GM12891 (cell line): ENCODE results near the gene ETNK2.

Source experiments
- DNase-seq: peaks from one replicate; pipeline ENCODE4 v3.0.0; 2011; ENCODE audit warnings: low spot score; ENCODE audit not compliant: insufficient read length
- FAIRE-seq: peaks from 2 replicates; lab custom pipeline; 2011; peaks lifted over from hg19 to GRCh38; lab: Jason Lieb, UNC
- PAX5 ChIP-seq: IDR thresholded peaks from 2 replicates; pipeline ENCODE4 v1.6.1; 2011; ENCODE audit warnings: low read length, moderate library complexity, mild to moderate bottlenecking; ENCODE audit not compliant: insufficient read depth, severe bottlenecking
- POLR2A ChIP-seq: IDR thresholded peaks from 2 replicates; pipeline ENCODE4 v1.6.1; 2011; ENCODE audit warnings: low read depth, low read length, control low read depth
- POLR2AphosphoS5 ChIP-seq: IDR thresholded peaks from 2 replicates; pipeline ENCODE4 v1.6.1; 2011; ENCODE audit warnings: low read depth, low read length, control low read depth
- POU2F2 ChIP-seq: IDR thresholded peaks from 2 replicates; pipeline ENCODE4 v1.6.1; 2011; ENCODE audit warnings: low read depth, mild to moderate bottlenecking, control low read depth, low read length, moderate library complexity
- SPI1 ChIP-seq: IDR thresholded peaks from 2 replicates; pipeline ENCODE4 v1.6.1; 2011; ENCODE audit warnings: low read depth, low read length, control low read depth
- TAF1 ChIP-seq: IDR thresholded peaks from 2 replicates; pipeline ENCODE4 v1.6.1; 2011; ENCODE audit warnings: low read depth, low read length, control low read depth

The ETNK2 gene

GRCh38 chr1:204178487-204179281 lies 26.8 kb upstream of the ETNK2 start:
- TF ChIP-seq POLR2A, result no peak
- no peak for TF ChIP-seq TAF1
- TF ChIP-seq PAX5, result no peak
- no peak for TF ChIP-seq SPI1
- no peak for TF ChIP-seq POLR2AphosphoS5
- TF ChIP-seq POU2F2, result no peak
- DNase-seq (no peak), FAIRE-seq (no peak)

DNA sequence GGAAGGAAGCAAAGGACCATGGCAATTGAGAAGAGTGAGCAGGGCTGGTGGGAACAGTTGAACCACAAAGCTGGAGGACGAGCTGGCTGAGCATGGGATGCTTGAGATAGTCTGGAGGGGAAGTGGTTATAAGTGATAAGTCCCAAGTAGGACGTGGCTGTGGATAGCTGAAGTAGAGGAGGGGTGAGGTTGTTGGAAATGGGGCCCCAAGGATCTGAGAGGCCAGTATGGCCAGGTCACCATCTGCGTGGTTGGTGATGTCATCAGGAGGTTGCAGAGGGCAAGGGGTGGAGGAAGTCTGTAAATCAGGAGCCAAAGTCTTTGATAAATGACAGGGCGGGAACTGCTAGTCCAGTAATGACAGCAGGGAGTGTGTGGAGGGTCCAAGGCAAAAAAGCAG lies 25.3 kb upstream of the ETNK2 start:
- FAIRE-seq (no peak), DNase-seq (no peak)
- TF ChIP-seq POLR2AphosphoS5 (no peak), PAX5 (no peak), POLR2A (no peak), SPI1 (no peak), POU2F2 (no peak), TAF1 (no peak)

- DNase-seq (no peak), FAIRE-seq (no peak)
- TF ChIP-seq POLR2A (no peak), POLR2AphosphoS5 (no peak), TAF1 (no peak), POU2F2 (no peak), SPI1 (no peak), PAX5 (no peak)
These were observed 24.2 kb upstream of the ETNK2 start for GRCh38 chr1:204176049-204176448.

GRCh38 chr1:204174958-204175357 lies 23.1 kb upstream of the ETNK2 start:
- FAIRE-seq (no peak), DNase-seq (no peak)
- TF ChIP-seq TAF1, result no peak
- TF ChIP-seq POU2F2, result no peak
- no peak for TF ChIP-seq SPI1
- TF ChIP-seq POLR2A, result no peak
- TF ChIP-seq POLR2AphosphoS5, result no peak
- no peak for TF ChIP-seq PAX5

- DNase-seq (no peak), FAIRE-seq (no peak)
- no peak for TF ChIP-seq TAF1
- no peak for TF ChIP-seq POLR2A
- TF ChIP-seq POLR2AphosphoS5, result no peak
- TF ChIP-seq SPI1, result no peak
- TF ChIP-seq PAX5, result no peak
- TF ChIP-seq POU2F2, result no peak
These were observed 20.7 kb upstream of the ETNK2 start for GRCh38 chr1:204172404-204173029.

GRCh38 chr1:204171751-204172178 lies 19.9 kb upstream of the ETNK2 start:
- no peak for DNase-seq
- FAIRE-seq, result no peak

GRCh38 chr1:204170494-204171155 lies 18.8 kb upstream of the ETNK2 start:
- no peak for TF ChIP-seq TAF1
- TF ChIP-seq POU2F2, result no peak
- TF ChIP-seq SPI1, result no peak
- no peak for TF ChIP-seq POLR2A
- TF ChIP-seq POLR2AphosphoS5, result no peak
- no peak for TF ChIP-seq PAX5
- DNase-seq (no peak), FAIRE-seq (no peak)

More at GRCh38 chr1:204171751-204172178, 19.9 kb upstream of the ETNK2 start:
- TF ChIP-seq POLR2AphosphoS5 (no peak), POLR2A (no peak), POU2F2 (no peak), PAX5 (no peak), TAF1 (no peak), SPI1 (no peak)

DNA sequence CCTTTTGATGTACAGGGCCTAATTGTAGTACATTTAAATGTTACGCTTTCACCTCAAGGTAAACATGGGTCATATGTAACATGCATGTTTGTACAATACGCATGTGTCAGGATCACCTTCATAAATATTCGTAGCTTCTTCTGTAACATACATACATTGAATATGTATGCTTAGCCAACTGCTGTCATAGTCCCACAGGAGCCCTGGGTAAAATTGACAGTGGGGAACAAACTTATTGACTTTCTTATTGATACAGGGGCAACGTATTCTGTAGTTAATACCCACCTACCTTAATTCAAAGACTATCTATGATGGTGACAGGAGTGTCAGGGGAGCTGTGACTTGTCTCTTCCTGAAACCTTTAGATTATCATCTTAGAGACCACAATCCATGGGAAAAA lies 18.0 kb upstream of the ETNK2 start:
- TF ChIP-seq SPI1, result no peak
- no peak for TF ChIP-seq TAF1
- no peak for TF ChIP-seq POLR2AphosphoS5
- TF ChIP-seq PAX5, result no peak
- TF ChIP-seq POU2F2, result no peak
- no peak for TF ChIP-seq POLR2A

GRCh38 chr1:204167730-204168129 lies 15.9 kb upstream of the ETNK2 start:
- FAIRE-seq, result no peak
- TF ChIP-seq TAF1 (no peak), PAX5 (no peak), SPI1 (no peak), POLR2AphosphoS5 (no peak), POLR2A (no peak), POU2F2 (no peak)

More for the DNA sequence above, 18.0 kb upstream of the ETNK2 start:
- FAIRE-seq, result no peak
- no peak for DNase-seq

More at GRCh38 chr1:204167730-204168129, 15.9 kb upstream of the ETNK2 start:
- DNase-seq, result no peak
